NCI-H1105 treated with DMSO at 0.1 percent for 48 hours (cell line): ENCODE results near the gene MOCS1.
A peak's percentile ranks its signal among the peaks of the same experiment; 100 is the strongest.

Experiments
- DNase-seq: peaks from one replicate; lab custom pipeline; 2025; lab: John Stamatoyannopoulos, UW

The MOCS1 gene

GRCh38 chr6:39876111-39876510 is 58.2 kb downstream of the MOCS1 start:
- DNase-seq = no peak

DNA sequence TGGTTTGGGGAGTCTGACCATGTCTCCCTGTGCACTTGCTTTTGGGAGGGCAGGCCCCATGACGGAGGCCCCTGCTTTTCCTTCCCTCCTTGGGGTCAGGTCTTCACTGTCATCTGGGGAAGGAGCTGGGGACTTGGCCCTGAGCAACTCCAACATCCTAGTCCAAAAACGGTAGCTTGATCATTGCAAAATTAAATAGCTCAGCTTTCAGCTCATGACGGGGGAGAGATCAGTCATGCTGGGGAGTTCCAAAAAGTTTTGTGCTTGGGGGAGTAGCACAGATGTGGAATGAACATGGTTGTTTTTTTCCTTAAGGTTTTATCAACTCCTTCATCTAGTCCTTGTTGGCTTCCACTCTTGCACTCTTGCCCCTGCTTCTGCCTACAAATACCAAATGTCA is 60.8 kb downstream of the MOCS1 start:
- DNase-seq = no peak

GRCh38 chr6:39870950-39871349 is 63.3 kb downstream of the MOCS1 start:
- no peak for DNase-seq

GRCh38 chr6:39867592-39867991 is 66.7 kb downstream of the MOCS1 start:
- no peak for DNase-seq

- peak; percentile 27 for DNase-seq
These were observed 69.0 kb downstream of the MOCS1 start for GRCh38 chr6:39865011-39865888.

GRCh38 chr6:39861663-39862062 is 72.6 kb downstream of the MOCS1 start:
- DNase-seq = no peak

DNA sequence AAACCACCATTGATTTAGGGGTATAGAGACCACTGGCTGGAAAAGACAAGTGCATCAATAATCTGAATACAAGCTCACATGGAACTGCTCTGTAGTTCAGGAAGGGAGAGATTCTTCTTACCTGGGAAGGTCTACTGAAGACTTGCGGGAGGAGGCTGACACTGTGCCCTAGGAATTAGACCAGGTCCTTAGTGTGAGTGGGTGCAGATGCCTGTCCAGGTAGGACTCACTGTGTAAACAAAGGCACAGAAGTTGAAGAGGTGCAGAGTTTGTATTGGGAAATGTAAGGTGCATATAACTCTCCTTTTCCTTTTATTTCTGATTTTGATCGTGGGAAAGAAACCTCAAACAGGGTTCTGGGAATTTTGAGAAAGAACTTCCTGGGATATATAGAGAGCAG is 75.2 kb downstream of the MOCS1 start:
- DNase-seq = no peak

- DNase-seq = no peak
These were observed 78.8 kb downstream of the MOCS1 start for GRCh38 chr6:39855356-39855995.
